ENCODE data around the gene TXNRD2.
"Not testable (repeated sequence)": the region's sequence is repeated elsewhere in the genome, so short reads cannot be mapped to it uniquely, and the experiment has no call there.

GRCh38 chr22:19935123-19935718 lies 6.4 kb downstream of the TXNRD2 start:
- TF ChIP-seq CTCF (conservative IDR thresholded peaks at IDR 0.05; ENCODE audit: low read depth, low read length); EZH2phosphoT487 (IDR thresholded peaks at IDR 0.05; ENCODE audit: borderline replicate concordance, low read length); EZH2 (IDR thresholded peaks at IDR 0.05; ENCODE audit: low read length, unreplicated experiment): not testable (repeated sequence)

Measured in PC-3 (cell line).